Stimulated activated naive CD4-positive, alpha-beta T cell treated with Interleukin-2 at 50 U/mL for 16 hours (primary cell): ENCODE measurements around the gene TFIP11.

Experiments used
- DNase-seq: peaks from one replicate; lab custom pipeline; 2025; lab: John Stamatoyannopoulos, UW

Gene TFIP11

GRCh38 chr22:26503758-26504157, 8.5 kb downstream of the TFIP11 start:
- DNase-seq, result no peak

GRCh38 chr22:26502688-26503561, 9.3 kb downstream of the TFIP11 start:
- peak; percentile 42 for DNase-seq

GRCh38 chr22:26501996-26502395, 10.3 kb downstream of the TFIP11 start:
- DNase-seq, result no peak

- no peak for DNase-seq
These were observed 13.0 kb downstream of the TFIP11 start for GRCh38 chr22:26499188-26499703.

GRCh38 chr22:26496456-26496855, 15.8 kb downstream of the TFIP11 start:
- DNase-seq, result no peak

- DNase-seq, result no peak
These were observed 17.8 kb downstream of the TFIP11 start for GRCh38 chr22:26494506-26494905.

GRCh38 chr22:26492220-26492619, 20.1 kb downstream of the TFIP11 start:
- no peak for DNase-seq

GRCh38 chr22:26489447-26490036, 22.7 kb downstream of the TFIP11 start:
- DNase-seq, result no peak

GRCh38 chr22:26487996-26488395, 24.3 kb downstream of the TFIP11 start:
- no peak for DNase-seq

GRCh38 chr22:26486394-26486793, 25.9 kb downstream of the TFIP11 start:
- no peak for DNase-seq

GRCh38 chr22:26485806-26486390, 26.4 kb downstream of the TFIP11 start:
- no peak for DNase-seq

GRCh38 chr22:26485013-26485412, 27.3 kb downstream of the TFIP11 start:
- DNase-seq, result no peak

- DNase-seq, result no peak
These were observed 27.9 kb downstream of the TFIP11 start for GRCh38 chr22:26484360-26484706.

GRCh38 chr22:26483439-26484359, 28.6 kb downstream of the TFIP11 start, which contains the start of the genes HPS4 and SRRD:
TSS of gene HPS4 (minus strand) at chr22:26483783. CDS start at chr22:26481762, 2,021 bp downstream.
TSS of gene SRRD (plus strand) at chr22:26483877. CDS start at chr22:26483891, 14 bp downstream.
- DNase-seq, result peak; percentile 88

- no peak for DNase-seq
These were observed 29.2 kb downstream of the TFIP11 start for GRCh38 chr22:26483043-26483438.

- DNase-seq, result no peak
These were observed 30.1 kb downstream of the TFIP11 start for GRCh38 chr22:26482161-26482560.

- no peak for DNase-seq
These were observed 30.6 kb downstream of the TFIP11 start for GRCh38 chr22:26481694-26482093.

GRCh38 chr22:26481112-26481693, 31.1 kb downstream of the TFIP11 start:
- DNase-seq, result no peak

- DNase-seq, result no peak
These were observed 31.7 kb downstream of the TFIP11 start for GRCh38 chr22:26480611-26480932.

- DNase-seq, result no peak
These were observed 32.3 kb downstream of the TFIP11 start for GRCh38 chr22:26479792-26480610.
